Measurements from ENCODE around the gene AOX1.

Gene AOX1

GRCh38 chr2:200620606-200621390, 35.0 kb downstream of the AOX1 start:
- Histone ChIP-seq H3K27ac (replicated peaks) (no peak overlapping the region), H3K4me3 (replicated peaks; ENCODE audit: insufficient read depth, low read length) (no peak overlapping the region), H3K27me3 (ENCODE audit: insufficient read depth, poor library complexity, severe bottlenecking) (no peaks in the 10 kb centered on the region)
- DNase-seq (ENCODE audit: low read depth in 1 of 2, low spot score in 1 of 2), result no peak
- TF ChIP-seq POLR2AphosphoS5 (IDR thresholded peaks at IDR 0.05; ENCODE audit: low read depth) (no peak), GABPA (IDR thresholded peaks at IDR 0.05; ENCODE audit: low read depth) (no peak), SPI1 (IDR thresholded peaks at IDR 0.05; ENCODE audit: borderline replicate concordance, low read depth) (no peak)
- TF ChIP-seq, protein P1, sequence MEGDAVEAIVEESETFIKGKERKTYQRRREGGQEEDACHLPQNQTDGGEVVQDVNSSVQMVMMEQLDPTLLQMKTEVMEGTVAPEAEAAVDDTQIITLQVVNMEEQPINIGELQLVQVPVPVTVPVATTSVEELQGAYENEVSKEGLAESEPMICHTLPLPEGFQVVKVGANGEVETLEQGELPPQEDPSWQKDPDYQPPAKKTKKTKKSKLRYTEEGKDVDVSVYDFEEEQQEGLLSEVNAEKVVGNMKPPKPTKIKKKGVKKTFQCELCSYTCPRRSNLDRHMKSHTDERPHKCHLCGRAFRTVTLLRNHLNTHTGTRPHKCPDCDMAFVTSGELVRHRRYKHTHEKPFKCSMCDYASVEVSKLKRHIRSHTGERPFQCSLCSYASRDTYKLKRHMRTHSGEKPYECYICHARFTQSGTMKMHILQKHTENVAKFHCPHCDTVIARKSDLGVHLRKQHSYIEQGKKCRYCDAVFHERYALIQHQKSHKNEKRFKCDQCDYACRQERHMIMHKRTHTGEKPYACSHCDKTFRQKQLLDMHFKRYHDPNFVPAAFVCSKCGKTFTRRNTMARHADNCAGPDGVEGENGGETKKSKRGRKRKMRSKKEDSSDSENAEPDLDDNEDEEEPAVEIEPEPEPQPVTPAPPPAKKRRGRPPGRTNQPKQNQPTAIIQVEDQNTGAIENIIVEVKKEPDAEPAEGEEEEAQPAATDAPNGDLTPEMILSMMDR (IDR thresholded peaks at IDR 0.05; ENCODE audit: insufficient read depth, low read length), result no peak
- TF ChIP-seq, protein P2, sequence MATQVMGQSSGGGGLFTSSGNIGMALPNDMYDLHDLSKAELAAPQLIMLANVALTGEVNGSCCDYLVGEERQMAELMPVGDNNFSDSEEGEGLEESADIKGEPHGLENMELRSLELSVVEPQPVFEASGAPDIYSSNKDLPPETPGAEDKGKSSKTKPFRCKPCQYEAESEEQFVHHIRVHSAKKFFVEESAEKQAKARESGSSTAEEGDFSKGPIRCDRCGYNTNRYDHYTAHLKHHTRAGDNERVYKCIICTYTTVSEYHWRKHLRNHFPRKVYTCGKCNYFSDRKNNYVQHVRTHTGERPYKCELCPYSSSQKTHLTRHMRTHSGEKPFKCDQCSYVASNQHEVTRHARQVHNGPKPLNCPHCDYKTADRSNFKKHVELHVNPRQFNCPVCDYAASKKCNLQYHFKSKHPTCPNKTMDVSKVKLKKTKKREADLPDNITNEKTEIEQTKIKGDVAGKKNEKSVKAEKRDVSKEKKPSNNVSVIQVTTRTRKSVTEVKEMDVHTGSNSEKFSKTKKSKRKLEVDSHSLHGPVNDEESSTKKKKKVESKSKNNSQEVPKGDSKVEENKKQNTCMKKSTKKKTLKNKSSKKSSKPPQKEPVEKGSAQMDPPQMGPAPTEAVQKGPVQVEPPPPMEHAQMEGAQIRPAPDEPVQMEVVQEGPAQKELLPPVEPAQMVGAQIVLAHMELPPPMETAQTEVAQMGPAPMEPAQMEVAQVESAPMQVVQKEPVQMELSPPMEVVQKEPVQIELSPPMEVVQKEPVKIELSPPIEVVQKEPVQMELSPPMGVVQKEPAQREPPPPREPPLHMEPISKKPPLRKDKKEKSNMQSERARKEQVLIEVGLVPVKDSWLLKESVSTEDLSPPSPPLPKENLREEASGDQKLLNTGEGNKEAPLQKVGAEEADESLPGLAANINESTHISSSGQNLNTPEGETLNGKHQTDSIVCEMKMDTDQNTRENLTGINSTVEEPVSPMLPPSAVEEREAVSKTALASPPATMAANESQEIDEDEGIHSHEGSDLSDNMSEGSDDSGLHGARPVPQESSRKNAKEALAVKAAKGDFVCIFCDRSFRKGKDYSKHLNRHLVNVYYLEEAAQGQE (IDR thresholded peaks at IDR 0.05; ENCODE audit: insufficient replicate concordance, low read depth), result no peak

GRCh38 chr2:200622106-200622505, 36.3 kb downstream of the AOX1 start:
- no peaks in the 10 kb centered on the region for H3K27me3 ChIP-seq (ENCODE audit: insufficient read depth, poor library complexity, severe bottlenecking)
- H3K4me3 ChIP-seq (replicated peaks; ENCODE audit: insufficient read depth, low read length), result no peak overlapping the region
- TF ChIP-seq SPI1 (IDR thresholded peaks at IDR 0.05; ENCODE audit: borderline replicate concordance, low read depth) (no peak), POLR2AphosphoS5 (IDR thresholded peaks at IDR 0.05; ENCODE audit: low read depth) (no peak), GABPA (IDR thresholded peaks at IDR 0.05; ENCODE audit: low read depth) (no peak)
- TF ChIP-seq, protein P1 (IDR thresholded peaks at IDR 0.05; ENCODE audit: insufficient read depth, low read length), result no peak
- TF ChIP-seq, protein P2 (IDR thresholded peaks at IDR 0.05; ENCODE audit: insufficient replicate concordance, low read depth), result no peak
- no peak for DNase-seq (ENCODE audit: low read depth in 1 of 2, low spot score in 1 of 2)
- H3K27ac ChIP-seq (replicated peaks), result no peak overlapping the region

- no peaks in the 10 kb centered on the region for H3K27me3 ChIP-seq (ENCODE audit: insufficient read depth, poor library complexity, severe bottlenecking)
- peak in 1 of 2 experiments; percentile 39 for DNase-seq (ENCODE audit: low read depth in 1 of 2, low spot score in 1 of 2)
- TF ChIP-seq, protein P1 (IDR thresholded peaks at IDR 0.05; ENCODE audit: insufficient read depth, low read length), result no peak
- TF ChIP-seq GABPA (IDR thresholded peaks at IDR 0.05; ENCODE audit: low read depth), result no peak
- TF ChIP-seq SPI1 (IDR thresholded peaks at IDR 0.05; ENCODE audit: borderline replicate concordance, low read depth), result peak; percentile 49; the same call in 1 of the 2 replicates
- TF ChIP-seq, protein P2 (IDR thresholded peaks at IDR 0.05; ENCODE audit: insufficient replicate concordance, low read depth), result no peak
- no peak for TF ChIP-seq POLR2AphosphoS5 (IDR thresholded peaks at IDR 0.05; ENCODE audit: low read depth)
- H3K27ac ChIP-seq (replicated peaks), result no peak overlapping the region
- H3K4me3 ChIP-seq (replicated peaks; ENCODE audit: insufficient read depth, low read length), result no peak overlapping the region
These were observed 38.2 kb downstream of the AOX1 start for GRCh38 chr2:200624026-200624425.
